ENCODE results near the gene RCSD1. TPM values are rescaled to one million over a fixed set of nuclear protein-coding genes. Genes with fewer than 3 reads are reported as not detected.
A peak's percentile ranks its signal among the peaks of the same experiment; 100 is the strongest.
"Not testable (repeated sequence)": the region's sequence is repeated elsewhere in the genome, so short reads cannot be mapped to it uniquely, and the experiment has no call there.

RCSD1 gene
- total and polyA plus RNA-seq, 2 of the 13 experiments (the other 11 are each of a cell fraction or from before 2014, with no cell fraction given): not detected

- TF ChIP-seq ZBTB46 (CRISPR knock-in tag; IDR thresholded peaks at IDR 0.05; ENCODE audit: borderline replicate concordance): no peak
These were observed 87.3 kb downstream of the RCSD1 start (continued) for GRCh38 chr1:167717351-167717750.

- in situ Hi-C loops (cut with HindIII; ENCODE audit: extremely low pct_ligation_motif_present, low pct_unique_long_range_greater_than_20kb): loop anchor here (10.0 kb wide), 1 partner anchor 216 kb away; the partner anchor contains the start of genes DCAF6 and MPC2
- no TSS peak for BruUV-seq (replicated peaks)
- Histone ChIP-seq H4K20me1 (ENCODE audit: insufficient read depth, low read length) (peaks cover 3% of the 10 kb centered on the region; the same call in 1 of the 2 replicates), H2AFZ (ENCODE audit: low read length) (no peak overlapping the region), H3K9me3 (ENCODE audit: low read length) (no peaks in the 10 kb centered on the region), H3K4me3 (replicated peaks in 1 of 3; ENCODE audit: insufficient read depth in 1 of 3, low read depth in 2 of 3, low read length in 3 of 3) (no peak overlapping the region), H3K4me2 (ENCODE audit: low read depth, low read length) (peak overlapping the region; percentile 9), H3K36me3 (replicated peaks in 1 of 2; ENCODE audit: control insufficient read depth in 1 of 2, insufficient read depth in 2 of 2, low read length in 2 of 2) (no peaks in the 10 kb centered on the region), H3K9ac (ENCODE audit: insufficient read depth, low read depth, low read length) (no peak overlapping the region), H3K4me1 (ENCODE audit: insufficient read depth, low read length) (peaks cover 54% of the 10 kb centered on the region), H3K79me2 (ENCODE audit: insufficient read depth, low read length) (peaks cover 20% of the 10 kb centered on the region), H3K27me3 (ENCODE audit: control insufficient read depth in 1 of 2, insufficient read depth in 2 of 2, low read length in 2 of 2) (peaks cover 0 to 4% of the 10 kb centered on the region in 2 experiments; a peak in 2 of 5 replicates), H3K27ac (ENCODE audit: extremely low read length, insufficient read depth, low read length) (no peak overlapping the region)
- ATAC-seq (no peak), FAIRE-seq (no peak), DNase-seq (ENCODE audit: low spot score) (no peak)
- WGBS (ENCODE audit: low lambda C conversion rate): 31% methylated on average over 7 of the region's 7 CpGs
- TF ChIP-seq PRMT3 (CRISPR knock-in tag; IDR thresholded peaks at IDR 0.05; ENCODE audit: borderline replicate concordance, low read depth): no peak
- CTCF ChIA-PET (ENCODE audit: low intra/inter-chr PET ratio, low total read pairs): no interaction called here
- intact Hi-C loops (cut with micrococcal nuclease; ENCODE audit: unreplicated experiment): no loop called here
- POLR2A ChIA-PET: no interaction called here
These were observed 89.1 kb downstream of the RCSD1 start for GRCh38 chr1:167718914-167719691.

- H3K4me3 ChIP-seq (replicated peaks in 1 of 3; ENCODE audit: insufficient read depth in 1 of 3, low read depth in 2 of 3, low read length in 3 of 3); H3K36me3 ChIP-seq (replicated peaks in 1 of 2; ENCODE audit: control insufficient read depth in 1 of 2, insufficient read depth in 2 of 2, low read length in 2 of 2); DNase-seq (ENCODE audit: low spot score); H3K27me3 ChIP-seq (ENCODE audit: control insufficient read depth in 1 of 2, insufficient read depth in 2 of 2, low read length in 2 of 2); H3K9me3 ChIP-seq (ENCODE audit: low read length); H2AFZ ChIP-seq (ENCODE audit: low read length); ATAC-seq; H3K9ac ChIP-seq (ENCODE audit: insufficient read depth, low read depth, low read length); FAIRE-seq; H3K27ac ChIP-seq (ENCODE audit: extremely low read length, insufficient read depth, low read length); BruUV-seq (replicated peaks); H4K20me1 ChIP-seq (ENCODE audit: insufficient read depth, low read length); POLR2A ChIA-PET: not testable (repeated sequence)
- 86% methylated on average over 25 of the region's 25 CpGs for WGBS (ENCODE audit: low lambda C conversion rate)
- Histone ChIP-seq H3K4me2 (ENCODE audit: low read depth, low read length) (0 out of 2 replicates have a peak overlapping the region, but pooled peaks have one; percentile 9), H3K79me2 (ENCODE audit: insufficient read depth, low read length) (peaks cover 28% of the 10 kb centered on the region), H3K4me1 (ENCODE audit: insufficient read depth, low read length) (peaks cover 61% of the 10 kb centered on the region)
- in situ Hi-C loops (cut with HindIII; ENCODE audit: extremely low pct_ligation_motif_present, low pct_unique_long_range_greater_than_20kb) (loop anchor here (5.0 to 10.0 kb wide), 2 partner anchors 87 to 215 kb away; partner anchors contain the start of genes DCAF6 and MPC2), intact Hi-C loops (cut with micrococcal nuclease; ENCODE audit: unreplicated experiment) (loop anchor here (5.0 kb wide), 2 partner anchors 37 to 217 kb away; partner anchors contain the start of genes DCAF6 and MPC2)
- CTCF ChIA-PET (ENCODE audit: low intra/inter-chr PET ratio, low total read pairs): interaction anchor here (2.6 kb wide), 1 partner anchor 84 kb away, joined by 15 read pairs; no protein-coding TSS in a partner anchor
These were observed 89.8 kb downstream of the RCSD1 start for GRCh38 chr1:167719715-167720421.
